Bronchial smooth muscle cell (primary cell): ENCODE results near the gene PCARE. TPM values are rescaled to one million over a fixed set of nuclear protein-coding genes. Genes with fewer than 3 reads are reported as not detected.

Experiments used
- total RNA-seq: library from RNA; depleted of rRNA; stranded (reverse); fragments of >200 nt; gene quantifications from 2 replicates; pipeline ENCODE4 v1.2.1, GENCODE V29; 2014

PCARE gene
- total RNA-seq: not detected in 2 replicates

GRCh38 chr2:29074411-29074810 lies at the start of gene PCARE:
PCARE (minus strand) TSS chr2:29074523; CDS start chr2:29074261, 262 bp downstream.

GRCh38 chr2:29114946-29115609 lies 40.8 kb upstream of the PCARE start, which contains the start of gene CLIP4:
CLIP4 (plus strand) TSS chr2:29115415; CDS start chr2:29121389, 5,974 bp downstream.

Other genes starting within 250 kb of the PCARE start
- gene TRMT61B, start 204.2 kb downstream of the PCARE start, total RNA-seq: 10.9 and 12.8 TPM in 2 replicates
- gene WDR43, start 179.9 kb downstream of the PCARE start, total RNA-seq: 37.5 and 64.7 TPM in 2 replicates
- 0.09 and 0.47 TPM in 2 replicates for gene TOGARAM2, start 93.2 kb downstream of the PCARE start, total RNA-seq
- gene CLIP4, start 40.9 kb upstream of the PCARE start, total RNA-seq: 50.0 and 61.0 TPM in 2 replicates